Glutamatergic neuron (in vitro differentiated cells): Measurements from ENCODE around the gene RING1. TPM values are rescaled to one million over a fixed set of nuclear protein-coding genes. Genes with fewer than 3 reads are reported as not detected.

Experiments
- DNase-seq: peaks from one replicate; pipeline ENCODE4 v3.0.0; 2022
- H3K27ac Mint-ChIP-seq: one replicate; pipeline ENCODE4 v1.8.0; 2020; ENCODE audit warnings: mild to moderate bottlenecking, mixed read lengths, inconsistent platforms; ENCODE audit not compliant: unreplicated experiment
- H3K27me3 Mint-ChIP-seq: one replicate; pipeline ENCODE4 v1.8.0; 2020; ENCODE audit warnings: mild to moderate bottlenecking, moderate library complexity, mixed read lengths, inconsistent platforms; ENCODE audit not compliant: unreplicated experiment
- H3K36me3 Mint-ChIP-seq: one replicate; pipeline ENCODE4 v1.8.0; 2020; ENCODE audit warnings: mild to moderate bottlenecking, mixed read lengths, inconsistent platforms; ENCODE audit not compliant: unreplicated experiment
- H3K4me1 Mint-ChIP-seq: one replicate; pipeline ENCODE4 v1.8.0; 2020; ENCODE audit warnings: mild to moderate bottlenecking, low read depth, mixed read lengths, inconsistent platforms; ENCODE audit not compliant: unreplicated experiment
- H3K4me3 Mint-ChIP-seq: one replicate; pipeline ENCODE4 v1.8.0; 2020; ENCODE audit warnings: mild to moderate bottlenecking, mixed read lengths, inconsistent platforms; ENCODE audit not compliant: unreplicated experiment
- H3K9me3 Mint-ChIP-seq: one replicate; pipeline ENCODE4 v1.8.0; 2020; ENCODE audit warnings: mild to moderate bottlenecking, moderate library complexity, mixed read lengths, inconsistent platforms; ENCODE audit not compliant: unreplicated experiment
- total RNA-seq: library from RNA; stranded (reverse); fragmentation: NEBNext Ultra II Directional; extraction: Animal tissue kit (Norgen Biotek cat#: 25700); gene quantifications from one replicate; pipeline ENCODE4 v1.2.1, GENCODE V29; 2021; ENCODE audit not compliant: unreplicated experiment
- TF ChIP-seq, protein P1 (sequence below): fragments of 200-600 bp; sonication (generic); IDR thresholded peaks from one replicate; pipeline ENCODE4 v1.5.0; 2021; ENCODE audit not compliant: partially characterized antibody, unreplicated experiment

The RING1 gene
- total RNA-seq, 1 donor from 2014 or later: 37.3 TPM

DNA sequence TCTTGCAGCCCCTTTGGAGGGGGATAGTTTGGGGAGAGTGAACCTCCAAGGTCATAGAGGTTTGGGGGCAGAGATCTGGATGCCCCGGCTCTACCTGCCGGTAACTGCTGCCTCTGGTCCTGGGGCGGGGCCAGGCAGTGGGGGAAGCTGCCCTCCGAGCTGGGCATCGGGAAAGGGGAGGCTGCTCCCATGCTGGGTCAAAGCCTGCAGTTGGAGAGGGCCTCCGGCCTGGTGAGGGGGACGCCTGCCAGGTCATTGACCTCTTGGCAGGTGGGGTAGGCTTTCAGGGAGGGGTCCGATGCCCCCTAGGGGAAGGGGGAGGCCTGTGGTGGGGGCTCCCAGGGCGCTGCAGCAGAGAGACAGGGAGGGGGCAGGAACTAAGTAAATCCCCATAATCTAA lies 23.1 kb upstream of the RING1 start:
- peaks cover 5% of the 10 kb centered on the region for H3K36me3 Mint-ChIP-seq
- H3K9me3 Mint-ChIP-seq: peaks cover 4% of the 10 kb centered on the region
- no peaks in the 10 kb centered on the region for H3K4me1 Mint-ChIP-seq
- no peak overlapping the region for H3K4me3 Mint-ChIP-seq
- H3K27me3 Mint-ChIP-seq: peaks cover 15% of the 10 kb centered on the region
- no peak for DNase-seq
- no peak overlapping the region for H3K27ac Mint-ChIP-seq
- TF ChIP-seq, protein P1, sequence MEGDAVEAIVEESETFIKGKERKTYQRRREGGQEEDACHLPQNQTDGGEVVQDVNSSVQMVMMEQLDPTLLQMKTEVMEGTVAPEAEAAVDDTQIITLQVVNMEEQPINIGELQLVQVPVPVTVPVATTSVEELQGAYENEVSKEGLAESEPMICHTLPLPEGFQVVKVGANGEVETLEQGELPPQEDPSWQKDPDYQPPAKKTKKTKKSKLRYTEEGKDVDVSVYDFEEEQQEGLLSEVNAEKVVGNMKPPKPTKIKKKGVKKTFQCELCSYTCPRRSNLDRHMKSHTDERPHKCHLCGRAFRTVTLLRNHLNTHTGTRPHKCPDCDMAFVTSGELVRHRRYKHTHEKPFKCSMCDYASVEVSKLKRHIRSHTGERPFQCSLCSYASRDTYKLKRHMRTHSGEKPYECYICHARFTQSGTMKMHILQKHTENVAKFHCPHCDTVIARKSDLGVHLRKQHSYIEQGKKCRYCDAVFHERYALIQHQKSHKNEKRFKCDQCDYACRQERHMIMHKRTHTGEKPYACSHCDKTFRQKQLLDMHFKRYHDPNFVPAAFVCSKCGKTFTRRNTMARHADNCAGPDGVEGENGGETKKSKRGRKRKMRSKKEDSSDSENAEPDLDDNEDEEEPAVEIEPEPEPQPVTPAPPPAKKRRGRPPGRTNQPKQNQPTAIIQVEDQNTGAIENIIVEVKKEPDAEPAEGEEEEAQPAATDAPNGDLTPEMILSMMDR: no peak

- H3K36me3 Mint-ChIP-seq: peaks cover 5% of the 10 kb centered on the region
- H3K9me3 Mint-ChIP-seq: peaks cover 4% of the 10 kb centered on the region
- TF ChIP-seq, protein P1: no peak
- H3K4me3 Mint-ChIP-seq: no peak overlapping the region
- peaks cover 15% of the 10 kb centered on the region for H3K27me3 Mint-ChIP-seq
- H3K4me1 Mint-ChIP-seq: peaks cover 2% of the 10 kb centered on the region
- H3K27ac Mint-ChIP-seq: no peak overlapping the region
- no peak for DNase-seq
These were observed 22.6 kb upstream of the RING1 start for GRCh38 chr6:33185654-33186187.

- Mint-ChIP-seq H3K27me3 (peaks cover 11% of the 10 kb centered on the region), H3K9me3 (peaks cover under 1% of the 10 kb centered on the region), H3K4me1 (peaks cover 4% of the 10 kb centered on the region), H3K36me3 (peaks cover 5% of the 10 kb centered on the region), H3K27ac (no peak overlapping the region), H3K4me3 (no peak overlapping the region)
- DNase-seq: no peak
- TF ChIP-seq, protein P1: no peak
These were observed 20.5 kb upstream of the RING1 start for GRCh38 chr6:33187809-33188208.

- Mint-ChIP-seq H3K4me3 (no peak overlapping the region), H3K27ac (no peak overlapping the region), H3K27me3 (peaks cover 11% of the 10 kb centered on the region), H3K36me3 (peaks cover 5% of the 10 kb centered on the region), H3K4me1 (peaks cover 4% of the 10 kb centered on the region), H3K9me3 (peaks cover 2% of the 10 kb centered on the region)
- TF ChIP-seq, protein P1: no peak
- no peak for DNase-seq
These were observed 19.1 kb upstream of the RING1 start for GRCh38 chr6:33189164-33189563.

DNA sequence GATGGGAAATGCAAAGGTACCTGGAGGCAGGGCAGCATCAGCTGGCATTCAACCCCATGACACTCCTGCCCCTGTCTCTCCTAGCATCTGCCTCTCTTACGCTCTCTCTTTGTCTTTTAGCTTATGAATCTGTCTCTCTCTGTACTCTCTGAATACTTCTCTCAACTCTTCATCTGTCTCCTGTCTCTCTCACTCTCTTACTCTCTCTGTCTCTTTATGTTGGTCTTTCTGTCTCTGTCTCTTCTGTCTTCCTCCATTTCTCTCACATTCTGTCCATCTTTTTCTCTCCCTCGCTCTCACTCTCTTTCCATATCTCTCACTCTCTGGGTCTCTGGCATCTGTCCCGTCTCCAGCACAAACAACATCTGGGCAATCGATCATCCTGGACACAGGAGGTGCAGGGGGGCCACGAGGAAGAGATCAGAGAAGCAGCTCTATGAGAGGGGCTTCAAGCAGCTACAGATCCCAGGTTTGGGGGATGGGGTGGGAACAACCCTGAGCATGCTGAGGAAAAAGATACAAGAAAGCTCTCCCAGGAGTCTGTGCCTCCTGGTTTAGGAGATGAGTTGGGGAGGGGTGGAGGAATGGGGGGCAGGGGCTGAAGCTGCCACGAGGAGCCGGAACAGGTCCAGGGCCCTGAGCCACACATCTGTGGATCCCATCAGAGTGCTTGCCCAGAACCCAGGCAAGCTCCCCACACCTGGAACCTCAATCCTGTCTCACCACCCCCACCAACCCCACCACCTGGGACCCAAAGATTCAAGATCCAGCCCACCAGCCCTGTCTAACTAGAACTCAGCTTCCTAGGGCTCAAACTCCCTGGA lies 18.5 kb upstream of the RING1 start:
- TF ChIP-seq, protein P1: no peak
- peaks cover 2% of the 10 kb centered on the region for H3K9me3 Mint-ChIP-seq
- H3K4me1 Mint-ChIP-seq: peaks cover 4% of the 10 kb centered on the region
- no peak for DNase-seq
- peak overlapping the region; percentile 17 for H3K4me3 Mint-ChIP-seq
- H3K36me3 Mint-ChIP-seq: peaks cover 5% of the 10 kb centered on the region
- H3K27me3 Mint-ChIP-seq: peaks cover 7% of the 10 kb centered on the region
- H3K27ac Mint-ChIP-seq: no peak overlapping the region
